Kidney capillary endothelial cell (primary cell): ENCODE results near the gene LARGE2.

ENCODE experiments used
- DNase-seq: peaks from one replicate; pipeline ENCODE4 v3.0.0-alpha.2; 2018; ENCODE audit warnings: low spot score

LARGE2 gene

DNA sequence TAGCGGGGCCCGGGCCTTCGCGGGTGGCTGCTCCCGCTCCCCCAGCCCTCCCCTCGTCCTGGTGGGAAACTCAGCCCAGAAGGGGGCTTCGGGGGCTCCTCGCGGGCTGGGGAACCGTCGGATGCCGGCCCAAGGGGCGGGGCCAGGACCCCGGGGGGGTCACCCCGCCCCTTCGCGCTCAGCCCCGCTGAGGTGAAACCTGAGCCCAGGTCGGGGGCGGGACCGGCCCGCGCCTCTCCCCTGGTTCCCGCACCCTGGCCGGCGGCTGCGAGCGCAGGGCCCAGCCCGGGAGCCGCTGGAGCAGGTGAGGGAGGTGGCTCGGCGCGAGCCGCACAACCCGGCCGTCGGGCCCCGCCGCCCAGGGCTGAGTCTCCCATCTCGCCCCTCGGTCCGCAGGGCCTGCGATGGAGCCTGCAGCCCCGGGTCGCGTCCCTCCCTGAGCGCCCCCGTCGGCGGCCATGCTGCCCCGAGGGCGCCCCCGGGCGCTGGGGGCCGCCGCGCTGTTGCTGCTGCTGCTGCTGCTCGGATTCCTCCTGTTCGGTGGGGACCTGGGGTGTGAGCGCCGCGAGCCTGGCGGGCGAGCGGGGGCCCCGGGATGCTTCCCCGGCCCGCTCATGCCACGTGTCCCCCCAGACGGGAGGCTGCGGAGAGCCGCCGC, at the start of gene LARGE2:
TSS of gene LARGE2 (plus strand) at position 232 of the 658 bp plus-strand sequence. CDS start at position 459, 227 bp downstream.
- no peak for DNase-seq

DNA sequence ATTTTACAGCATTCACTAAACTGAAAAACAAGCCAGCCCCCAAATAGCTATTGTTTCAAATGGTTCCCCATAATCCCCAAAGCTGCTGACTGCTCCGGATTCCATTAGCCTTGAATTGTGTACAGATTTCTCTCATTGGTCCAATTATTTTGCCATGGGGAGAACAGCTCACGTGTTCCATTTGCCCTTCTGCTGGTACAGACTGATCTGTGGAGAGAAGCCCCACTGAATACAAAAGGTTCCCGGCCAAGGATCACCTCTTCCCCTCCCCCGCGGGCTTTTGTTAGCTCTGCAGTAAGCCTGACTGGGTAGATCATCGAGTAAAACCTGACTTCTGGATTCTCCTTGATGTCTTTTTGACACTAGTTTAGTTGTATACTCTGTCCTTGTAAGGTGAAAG, 46.1 kb upstream of the LARGE2 start:
- no peak for DNase-seq

DNA sequence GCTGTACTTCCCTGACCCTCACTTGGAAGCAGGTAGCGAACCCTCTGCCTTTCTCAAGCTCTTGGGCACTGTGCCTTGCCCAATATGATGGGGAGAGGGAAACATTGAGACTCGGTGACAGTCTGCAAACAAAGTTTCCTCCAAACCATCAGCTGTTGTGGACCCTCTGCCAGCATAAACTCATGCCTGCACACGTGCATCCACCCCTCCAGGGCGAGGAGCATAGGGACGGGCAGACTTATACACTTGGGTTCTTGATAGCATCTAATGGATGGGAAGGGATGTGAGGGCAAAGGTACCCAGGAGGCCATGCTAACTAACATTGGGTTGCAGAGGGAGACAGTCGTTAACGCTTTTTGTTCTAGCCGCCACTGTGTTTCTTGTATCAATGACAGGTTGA, 45.2 kb upstream of the LARGE2 start:
- no peak for DNase-seq

DNA sequence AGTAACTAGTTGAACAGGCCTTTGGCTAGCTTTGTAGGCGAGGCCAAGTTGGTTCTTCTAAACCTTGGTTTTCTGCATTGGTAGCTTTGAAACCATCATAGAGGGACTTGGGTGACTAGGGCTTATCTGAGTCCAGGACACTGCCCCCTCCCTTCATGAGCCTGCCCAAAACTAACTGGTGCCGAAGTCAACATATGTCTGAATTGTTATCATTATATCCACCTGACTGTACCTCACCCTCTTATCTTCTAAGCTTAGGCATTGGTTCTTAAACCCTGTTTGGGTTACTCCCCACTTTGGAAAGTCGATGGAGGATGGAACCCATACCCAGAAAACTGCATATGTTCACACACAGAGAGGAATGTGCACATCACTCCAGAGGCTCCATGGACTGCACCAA, 44.6 kb upstream of the LARGE2 start:
- DNase-seq: no peak

DNA sequence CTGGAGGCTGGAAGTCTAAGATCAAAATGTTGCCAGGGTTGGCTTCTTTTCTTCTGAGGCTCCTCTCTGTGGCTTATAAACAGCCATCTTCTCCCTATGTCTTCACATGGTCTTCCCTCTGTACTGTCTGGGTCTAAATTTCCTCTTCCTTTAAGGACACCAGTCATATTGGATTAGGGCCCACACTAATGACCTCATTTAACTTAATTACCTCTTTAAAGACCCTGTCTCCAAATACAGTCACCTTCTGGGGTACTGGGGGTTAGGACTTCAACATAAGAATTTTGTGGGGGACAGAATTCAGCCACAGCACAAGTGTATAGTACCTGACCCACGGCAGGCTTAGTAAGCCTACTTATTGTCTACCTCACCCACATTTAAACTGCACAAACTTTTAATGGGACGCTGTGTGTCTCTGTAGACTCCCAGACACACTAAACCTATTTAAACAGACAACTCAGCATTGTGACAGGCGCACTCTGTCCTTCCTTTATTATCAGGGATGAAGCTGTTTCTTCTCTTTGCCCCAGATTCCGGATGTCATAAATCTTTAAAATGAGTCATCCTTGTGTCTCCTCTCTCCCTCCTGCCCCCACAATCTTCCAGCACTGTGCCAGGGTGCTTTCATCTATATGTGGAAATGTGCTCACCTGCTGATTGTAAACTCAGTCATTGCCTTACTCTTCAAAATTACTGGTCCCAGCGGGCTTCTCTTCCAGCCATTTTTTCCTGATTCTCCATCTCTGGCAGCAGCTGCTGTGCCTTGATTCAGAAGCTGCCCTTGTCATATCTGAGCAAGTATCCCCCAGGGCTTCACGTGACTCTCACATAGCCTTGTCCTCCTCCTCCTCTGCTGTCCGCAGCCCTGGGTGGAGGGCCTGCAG, 42.4 kb upstream of the LARGE2 start:
- DNase-seq: no peak

DNA sequence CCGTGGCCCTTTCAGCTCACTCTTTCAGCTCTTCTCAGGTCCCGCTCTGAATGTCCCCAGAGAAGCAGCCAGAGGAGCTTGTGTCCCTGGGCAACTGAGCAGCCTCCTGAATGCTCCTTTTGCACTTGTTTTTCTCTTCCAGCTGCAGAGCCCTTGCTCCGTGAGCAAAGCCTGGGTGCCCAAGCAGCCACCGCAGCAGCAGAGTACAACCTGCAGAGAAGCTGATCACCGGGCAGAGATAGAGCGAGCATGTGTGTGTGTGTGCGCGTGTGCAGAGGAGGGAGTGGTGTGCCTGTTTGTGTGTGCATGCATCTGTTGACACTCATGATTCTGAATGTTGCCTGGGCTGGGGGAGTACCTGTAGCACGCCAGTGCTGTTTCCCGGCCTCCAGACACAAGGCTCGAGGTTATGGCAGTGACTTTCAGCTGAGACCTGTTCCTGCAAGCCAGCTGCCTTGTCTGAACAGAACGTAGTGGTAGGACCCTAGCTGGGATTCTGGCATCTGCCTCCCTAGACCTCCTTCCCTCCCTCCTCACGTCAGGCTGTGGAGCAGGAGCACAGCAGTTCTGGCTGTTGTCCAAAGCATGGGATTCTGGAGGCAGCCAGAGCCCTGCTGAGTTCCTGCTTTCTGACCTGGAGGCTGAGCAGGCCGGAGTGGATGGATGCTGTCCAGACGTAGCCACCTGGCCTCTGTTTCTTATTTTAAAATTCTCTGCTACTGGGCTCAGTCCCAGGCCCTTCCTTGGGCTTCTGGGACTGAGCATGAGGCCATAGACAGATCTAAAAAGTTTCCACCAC, 41.5 kb upstream of the LARGE2 start:
- DNase-seq: no peak

DNA sequence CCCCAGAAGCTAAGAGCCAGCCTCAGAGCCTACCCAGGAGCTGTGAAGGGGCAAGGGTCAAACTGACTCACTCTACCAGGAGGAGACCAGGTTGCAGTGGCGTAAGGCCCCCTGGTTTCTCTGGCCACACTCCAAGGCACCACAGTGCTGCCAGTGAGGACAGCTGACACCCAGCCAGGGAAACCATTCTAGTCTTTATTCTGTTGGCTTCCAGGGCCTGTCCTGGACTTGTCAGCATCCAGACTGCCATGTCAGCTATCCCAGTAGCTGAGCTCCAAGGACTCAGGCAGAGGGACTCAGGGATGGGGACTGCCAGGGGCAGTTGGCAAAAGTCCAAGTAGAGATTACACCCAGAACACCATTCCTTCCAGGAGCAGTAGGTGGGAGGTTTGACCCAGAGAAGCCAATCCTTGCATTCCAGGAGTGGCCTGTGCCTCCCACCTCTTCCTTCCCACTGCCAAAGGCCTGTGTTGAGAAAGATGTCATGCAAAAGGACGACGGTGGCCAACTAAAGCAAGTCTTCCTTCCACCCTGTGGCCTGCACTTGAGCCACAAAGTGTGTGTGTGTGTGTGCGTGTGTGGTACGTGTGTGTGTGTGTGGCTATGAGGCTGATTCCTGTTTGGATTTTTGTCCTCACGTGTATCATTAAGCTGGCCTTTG, 40.6 kb upstream of the LARGE2 start:
- DNase-seq: no peak

DNA sequence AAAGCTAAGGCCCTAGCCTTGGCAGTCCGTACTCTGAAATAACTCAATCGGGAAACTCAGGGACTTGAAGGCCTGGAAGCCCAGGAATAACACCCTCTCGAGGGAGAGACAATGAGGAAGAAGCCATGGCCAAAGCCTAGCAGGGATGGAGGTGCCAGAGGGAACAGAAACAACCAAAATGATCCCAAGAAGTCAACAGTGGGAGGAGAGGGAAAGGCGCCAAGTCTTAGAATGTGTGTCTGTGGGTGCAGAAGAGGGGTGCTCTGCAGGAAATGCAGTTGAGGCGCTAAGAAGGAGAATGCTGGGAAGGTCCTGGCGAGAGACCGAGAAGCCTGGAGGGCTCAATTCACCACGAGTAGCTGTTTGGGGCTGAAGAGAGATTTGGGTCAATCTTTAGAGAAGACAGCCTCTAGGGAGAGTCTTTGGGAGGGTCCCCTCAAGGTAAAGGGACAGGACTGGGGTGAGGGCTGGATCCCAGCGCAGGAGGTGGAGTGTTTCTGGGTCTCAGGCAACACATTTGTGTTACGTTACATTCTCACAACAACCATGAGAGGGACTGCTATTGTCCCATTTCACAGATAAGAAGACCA, 37.8 kb upstream of the LARGE2 start:
- DNase-seq: no peak

DNA sequence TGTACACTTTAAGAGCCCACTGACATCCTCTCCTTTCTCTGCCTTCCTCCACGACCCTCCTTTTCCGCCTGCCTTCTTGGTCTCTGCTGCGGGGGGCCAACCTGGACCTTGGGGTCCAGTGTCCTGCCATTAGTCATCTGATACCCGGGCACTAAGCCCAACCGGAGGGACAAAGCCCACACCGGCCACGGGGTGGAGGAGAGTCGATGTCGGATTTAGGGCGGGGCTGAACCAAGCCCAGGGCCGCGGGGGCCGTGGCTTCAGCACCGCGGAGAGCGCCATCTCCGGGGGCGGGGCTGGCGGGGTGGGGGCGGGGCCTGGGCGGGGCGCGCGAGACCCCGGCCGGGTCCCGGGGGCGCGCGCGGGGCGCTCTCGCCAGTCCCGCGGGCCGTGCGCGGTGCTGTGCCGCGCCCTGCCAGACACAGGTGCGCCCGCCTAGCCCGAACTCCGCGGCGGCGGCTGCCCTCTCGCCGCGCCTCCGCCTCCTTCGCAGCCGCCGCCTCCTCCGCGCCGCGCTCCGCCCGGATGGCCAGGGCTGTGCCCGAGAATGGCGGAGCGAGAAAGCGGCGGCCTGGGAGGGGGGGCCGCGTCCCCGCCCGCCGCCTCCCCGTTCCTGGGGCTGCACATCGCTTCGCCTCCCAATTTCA, 37.1 kb upstream of the LARGE2 start, which contains the start of gene MAPK8IP1:
TSS of gene MAPK8IP1 (plus strand) at position 378 of the 647 bp plus-strand sequence. CDS start at position 548, 170 bp downstream.
- no peak for DNase-seq

DNA sequence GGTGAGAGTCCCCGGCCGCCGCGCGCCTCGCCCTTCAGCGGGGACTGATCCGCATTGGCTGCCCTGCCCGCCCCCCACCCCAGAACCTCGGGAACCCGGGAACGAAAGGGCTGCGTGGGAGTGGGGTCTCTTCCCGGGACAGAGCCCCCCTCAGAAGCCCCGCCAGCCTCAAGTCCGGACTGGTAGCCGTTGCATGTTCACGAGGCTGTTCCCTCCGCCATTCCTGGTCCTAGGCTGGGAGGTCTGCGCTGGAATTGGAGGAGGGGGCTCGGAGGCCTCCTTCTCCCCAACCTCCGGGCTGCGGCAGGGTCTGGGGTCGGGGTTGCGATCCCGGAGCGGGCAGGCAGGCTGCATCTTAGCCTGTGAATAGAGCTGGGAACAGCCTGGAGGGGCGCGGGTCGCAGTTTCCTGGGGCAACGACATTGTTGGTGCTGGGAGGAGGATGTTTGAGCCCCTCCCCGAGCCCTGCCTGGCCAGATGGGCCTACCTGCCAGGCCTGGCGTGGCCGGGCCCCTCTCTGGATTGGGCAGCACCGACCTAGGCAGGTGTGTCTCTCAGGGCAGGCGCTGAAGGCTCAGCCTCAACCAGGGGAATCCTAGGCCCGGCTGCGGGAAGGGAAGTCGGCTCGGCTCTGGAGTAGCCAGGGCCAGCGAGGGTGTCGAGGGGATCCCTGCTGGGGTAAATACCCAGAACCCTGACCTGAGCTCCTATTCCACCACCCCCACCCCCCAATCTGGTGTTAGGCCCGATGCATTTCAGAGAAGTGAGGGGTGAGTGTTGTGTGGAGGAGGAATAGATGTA, 36.3 kb upstream of the LARGE2 start:
- DNase-seq: no peak

DNA sequence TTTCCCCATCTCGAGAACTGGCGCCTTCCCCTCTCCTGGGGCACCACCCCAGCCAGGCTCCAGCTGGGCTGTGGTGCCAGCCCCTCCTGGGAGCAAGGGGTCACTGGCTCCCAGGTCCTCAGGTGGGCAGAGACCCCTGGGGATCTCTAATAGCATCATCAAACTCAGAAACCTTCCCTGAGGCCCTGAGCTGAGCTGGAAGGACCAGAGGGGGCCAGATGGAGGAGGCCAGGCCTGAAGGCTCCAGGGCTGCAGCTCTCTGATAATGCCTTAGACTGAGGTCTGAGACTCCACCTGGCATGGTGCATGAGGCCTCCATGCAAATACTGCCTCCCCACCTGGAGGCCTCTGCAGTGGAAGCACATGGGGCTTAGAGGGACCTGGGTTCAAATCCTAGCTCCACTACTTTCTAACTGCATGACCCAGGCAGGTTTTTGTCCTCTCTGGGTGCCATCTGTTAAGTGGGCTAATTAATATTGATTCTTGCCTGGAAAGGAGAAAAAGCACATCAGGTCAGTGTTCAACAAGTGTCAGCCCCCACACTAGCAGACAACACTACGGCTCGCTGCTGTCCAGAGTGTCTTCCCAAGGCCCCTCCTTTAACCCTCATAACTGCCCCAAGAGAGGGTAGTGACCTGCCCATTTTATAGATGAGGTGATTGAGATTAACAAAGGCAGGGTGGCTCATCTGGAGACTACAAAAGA, 35.5 kb upstream of the LARGE2 start:
- no peak for DNase-seq

DNA sequence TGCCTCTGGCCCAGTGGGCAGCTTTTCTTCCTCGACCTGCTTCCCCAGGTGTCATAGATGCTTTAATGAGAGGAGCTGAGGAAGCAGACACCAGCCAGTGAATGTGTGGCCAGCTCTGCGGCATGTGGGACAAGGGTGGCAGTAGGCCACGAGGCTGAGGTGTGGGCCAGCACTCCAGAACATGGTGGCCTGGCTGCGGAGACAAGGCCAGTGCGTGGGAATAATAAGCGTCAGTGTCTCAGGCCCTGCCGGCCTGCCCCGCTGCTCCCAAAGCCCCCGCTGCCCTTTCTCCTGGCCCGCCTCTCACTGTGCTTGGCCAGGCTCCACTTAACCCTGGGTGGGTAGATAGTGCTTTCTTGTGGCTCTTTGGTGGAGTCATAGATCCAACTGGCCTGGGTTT, 34.9 kb upstream of the LARGE2 start:
- DNase-seq: no peak

DNA sequence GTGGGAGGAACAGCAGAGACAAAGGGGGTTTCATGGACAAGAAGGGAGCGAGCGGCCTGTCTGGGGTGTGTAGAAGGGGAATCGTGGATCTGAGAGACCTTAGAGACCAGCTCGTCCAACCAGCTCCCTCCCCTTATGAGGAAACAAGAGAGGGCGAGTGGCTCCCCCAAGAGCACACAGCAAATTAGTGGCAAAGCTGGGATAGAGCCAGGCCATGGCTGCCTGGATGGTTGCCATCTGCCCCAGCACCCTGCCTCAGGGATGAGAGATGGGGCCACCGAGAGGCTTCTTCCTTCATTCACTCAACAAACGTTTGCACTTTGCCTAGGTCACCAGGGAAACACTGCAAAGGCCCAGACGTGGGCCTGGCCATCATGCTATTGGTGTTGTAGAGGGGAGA, 32.9 kb upstream of the LARGE2 start:
- no peak for DNase-seq

DNA sequence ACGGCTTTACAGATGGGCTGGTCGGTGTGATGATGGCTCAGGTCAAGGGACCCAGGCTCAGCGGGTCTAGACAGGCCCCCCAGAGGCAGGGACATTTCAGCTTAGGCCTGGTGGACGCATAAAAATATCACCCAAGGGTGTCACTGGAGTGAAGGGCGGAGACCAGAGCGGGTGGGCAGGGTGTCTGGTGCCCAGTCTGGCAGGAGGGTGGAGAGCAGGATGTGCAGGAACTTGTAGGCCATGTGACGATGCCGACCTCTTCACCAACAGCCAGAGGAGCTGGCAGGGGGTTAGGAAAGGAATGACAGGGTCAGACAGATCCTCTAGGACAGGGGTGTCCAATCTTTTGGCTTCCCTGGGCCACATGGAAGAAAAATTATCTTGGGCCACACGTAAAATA, 32.5 kb upstream of the LARGE2 start:
- no peak for DNase-seq

DNA sequence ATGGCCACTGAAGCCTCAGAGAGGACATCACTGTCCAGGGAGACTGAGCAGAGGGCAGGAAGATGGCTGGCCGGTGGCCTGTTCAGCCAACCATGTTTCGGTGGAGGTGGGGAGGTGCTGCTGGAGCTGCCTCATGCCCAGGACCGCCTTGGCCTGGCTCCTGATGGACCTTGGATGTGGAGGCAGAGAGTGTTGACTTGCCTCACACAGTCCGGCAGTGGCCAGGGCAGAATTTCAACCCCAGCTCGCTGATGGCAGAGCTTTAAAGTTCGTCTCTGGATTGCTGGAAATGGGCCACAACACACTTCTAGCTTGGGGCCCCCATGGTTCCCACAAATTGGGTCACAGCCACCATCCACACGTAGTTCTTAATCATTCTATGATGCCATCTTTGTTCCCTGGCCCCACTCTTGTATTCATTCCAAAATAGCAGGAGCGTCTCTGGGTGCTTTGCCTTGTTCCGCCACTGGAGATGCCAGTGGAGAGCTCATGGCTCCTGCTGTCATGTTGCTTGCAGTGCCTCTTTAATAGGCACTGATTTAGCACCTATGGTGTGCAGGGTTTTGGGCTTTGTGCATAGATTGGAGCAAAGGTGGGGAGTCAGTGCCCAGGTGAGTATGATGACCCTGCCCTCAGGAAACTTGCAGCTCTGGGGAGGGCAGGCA, 31.4 kb upstream of the LARGE2 start:
- DNase-seq: no peak

DNA sequence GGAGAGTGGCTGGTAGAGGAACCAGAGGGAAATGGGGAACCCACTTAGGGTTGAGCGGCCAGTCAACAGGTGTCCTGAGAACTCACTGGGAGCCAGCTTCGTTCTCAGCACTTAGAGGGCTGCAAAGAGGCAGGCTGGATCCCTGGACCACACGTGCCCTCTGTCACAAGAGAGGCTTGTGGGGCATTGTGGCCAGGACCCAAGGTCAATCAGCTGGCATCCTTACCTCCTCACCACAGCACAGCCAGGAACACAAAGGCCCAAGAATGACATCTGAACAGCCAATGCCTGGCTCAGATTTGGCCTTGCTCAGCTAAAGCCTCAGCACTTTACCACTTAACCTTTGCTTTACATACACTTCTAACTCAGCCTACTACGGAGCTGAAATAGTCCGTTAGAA, 29.6 kb upstream of the LARGE2 start:
- DNase-seq: no peak

DNA sequence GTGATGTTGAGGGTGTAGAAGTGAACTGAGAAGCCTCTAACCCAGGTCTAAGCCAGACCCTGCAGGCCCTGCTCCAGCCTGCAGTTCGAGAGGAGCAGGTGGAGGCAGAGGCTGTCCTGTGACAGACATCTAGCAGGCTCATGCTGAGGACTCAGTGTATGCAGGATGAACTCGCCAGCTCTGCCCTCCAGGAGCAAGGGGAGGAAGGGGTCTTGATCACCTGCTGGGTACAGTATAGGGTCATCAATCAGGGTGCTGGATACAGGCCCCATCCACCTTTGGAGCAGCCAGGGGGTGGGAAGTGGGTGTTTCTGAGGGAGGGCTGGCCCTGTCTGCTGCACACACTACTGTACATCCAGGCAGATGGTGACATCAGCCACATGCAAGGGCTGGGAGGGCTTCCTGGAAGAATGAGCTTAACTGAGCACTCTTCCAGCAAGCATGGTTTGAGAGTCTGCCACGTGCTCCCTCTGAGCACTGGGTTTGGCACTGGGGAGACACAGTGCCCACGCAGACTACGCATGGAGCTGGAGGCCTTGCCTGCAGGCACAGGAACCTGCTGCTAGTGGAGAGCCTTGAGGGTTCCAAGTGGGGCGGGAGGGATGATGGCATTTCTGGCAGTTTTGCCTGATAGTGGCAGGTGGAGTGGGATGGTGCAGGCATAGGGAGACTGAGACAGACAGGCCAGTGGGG, 27.8 kb upstream of the LARGE2 start:
- no peak for DNase-seq

DNA sequence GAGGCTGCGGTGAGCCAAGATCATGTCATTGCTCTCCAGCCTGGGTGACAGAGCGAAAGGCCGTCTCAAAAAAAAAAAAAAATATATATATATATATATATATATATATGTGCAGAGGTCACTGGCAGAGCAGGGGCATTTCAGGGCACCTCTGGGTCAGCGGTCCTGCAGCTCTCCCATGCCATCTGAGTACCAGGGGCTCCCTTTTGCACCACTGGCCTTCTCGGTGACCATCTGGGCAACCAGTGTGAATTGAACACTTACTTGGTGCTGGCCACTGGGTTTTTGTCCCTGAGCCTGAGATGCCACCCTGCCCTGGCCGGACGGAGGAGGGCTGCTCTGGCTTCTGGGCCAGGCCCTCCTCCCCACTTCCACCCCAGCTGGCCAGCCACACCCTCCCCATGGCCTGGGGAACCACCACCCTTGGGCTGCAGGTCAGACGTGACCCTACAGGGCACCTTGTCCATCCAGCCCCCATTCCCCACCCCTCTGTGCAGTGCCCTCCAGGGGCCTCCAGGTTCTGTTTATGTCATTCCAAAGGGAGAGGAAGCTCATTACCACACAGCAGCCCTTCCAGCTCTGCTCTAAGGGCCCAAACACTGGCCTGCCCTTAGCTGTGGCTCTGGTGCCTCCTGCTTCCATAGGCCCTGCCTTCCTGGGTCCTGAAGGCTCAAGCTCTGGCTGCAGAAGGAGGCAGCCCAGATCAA, 26.8 kb upstream of the LARGE2 start:
- DNase-seq: no peak
